Smooth muscle cell (in vitro differentiated cells): ENCODE measurements around the gene DCHS2. TPM values are rescaled to one million over a fixed set of nuclear protein-coding genes. Genes with fewer than 3 reads are reported as not detected.

ENCODE experiments used
- DNase-seq: peaks from one replicate; lab custom pipeline; 2025; ENCODE audit not compliant: unreplicated experiment; lab: John Stamatoyannopoulos, UW
- H2AFZ ChIP-seq: fragments of 200-600 bp; sonication (generic); 2 replicates; pipeline ENCODE4 v1.6.0; 2016; ENCODE audit warnings: antibody characterized with exemption, low read depth, mild to moderate bottlenecking
- H3F3A ChIP-seq: fragments of 200-600 bp; sonication (generic); 2 replicates; pipeline ENCODE4 v1.6.0; 2017; ENCODE audit warnings: antibody characterized with exemption, low read depth
- H3K27ac ChIP-seq: fragments of 200-600 bp; sonication (generic); 2 replicates; pipeline ENCODE4 v1.5.1; 2016; ENCODE audit warnings: low read depth, mild to moderate bottlenecking
- H3K27me3 ChIP-seq: fragments of 200-600 bp; sonication (generic); 2 replicates; pipeline ENCODE4 v1.6.1; 2016; ENCODE audit warnings: low read depth, mild to moderate bottlenecking
- H3K36me3 ChIP-seq: fragments of 200-600 bp; sonication (generic); 2 replicates; pipeline ENCODE4 v1.5.1; 2016; ENCODE audit warnings: low read depth
- H3K4me1 ChIP-seq: fragments of 200-600 bp; sonication (generic); 2 replicates; pipeline ENCODE4 v1.5.1; 2016; ENCODE audit warnings: low read depth
- H3K4me2 ChIP-seq: fragments of 200-600 bp; sonication (generic); 2 replicates; pipeline ENCODE4 v1.6.0; 2016; ENCODE audit warnings: mild to moderate bottlenecking
- H3K4me3 ChIP-seq: fragments of 200-600 bp; sonication (generic); 2 replicates; pipeline ENCODE4 v1.5.1; 2016; ENCODE audit warnings: mild to moderate bottlenecking
- H3K79me2 ChIP-seq: fragments of 200-600 bp; sonication (generic); 2 replicates; pipeline ENCODE4 v1.6.0; 2016; ENCODE audit warnings: low read depth, mild to moderate bottlenecking
- H3K9ac ChIP-seq: fragments of 200-600 bp; sonication (generic); 2 replicates; pipeline ENCODE4 v1.6.0; 2016; ENCODE audit warnings: low read depth
- H3K9me3 ChIP-seq: fragments of 200-600 bp; sonication (generic); replicated peaks from 2 replicates; pipeline ENCODE4 v1.5.1; 2016; ENCODE audit warnings: low read depth
- H4K20me1 ChIP-seq: fragments of 200-600 bp; sonication (generic); 2 replicates; pipeline ENCODE4 v1.6.0; 2016; ENCODE audit warnings: low read depth
- CTCF ChIP-seq: fragments of 200-600 bp; sonication (generic); IDR thresholded peaks from 2 replicates; pipeline ENCODE4 v1.5.1; 2017; ENCODE audit warnings: borderline replicate concordance, mild to moderate bottlenecking, antibody characterized with exemption; ENCODE audit not compliant: insufficient read depth, poor library complexity, severe bottlenecking
- WGBS: methylation state at CpG from one replicate; pipeline ENCODE4 v1.1.7; 2016; ENCODE audit warnings: low lambda C conversion rate; 5-methylcytosine and 5-hydroxymethylcytosine counted together
- polyA plus RNA-seq: library from polyadenylated mRNA; unstranded; fragments of >200 nt; fragmentation: Nextera tagmentation; extraction: Ambion mirVana; gene quantifications from 2 replicates; pipeline ENCODE4 v1.2.1, GENCODE V29; 2016
- total RNA-seq: library from RNA; depleted of rRNA; stranded (reverse); fragments of >200 nt; gene quantifications from 2 replicates; pipeline ENCODE4 v1.2.3, GENCODE V29; 2014

The DCHS2 gene
- total and polyA plus RNA-seq, 2 experiments from 2014 or later = 0.45 to 1.3 TPM

DNA sequence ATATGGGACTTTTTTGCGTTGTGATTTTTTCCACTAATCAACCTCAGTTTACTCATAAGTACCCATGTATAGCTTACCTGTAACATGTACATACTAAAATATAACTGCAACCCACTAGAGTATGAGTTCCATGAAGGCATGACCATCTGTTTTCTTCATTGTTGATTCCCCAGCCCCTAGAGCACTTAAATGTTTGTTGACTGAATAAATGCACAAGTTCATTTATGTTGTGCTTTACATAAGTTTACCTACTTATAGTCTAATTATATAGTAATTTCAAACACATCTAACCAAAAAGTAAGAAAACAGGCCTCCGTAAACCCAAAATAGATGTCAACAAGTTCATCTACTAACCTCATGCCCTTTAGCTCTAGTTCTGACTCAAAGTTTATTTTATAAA lies 34.7 kb downstream of the DCHS2 start:
- no peaks in the 10 kb centered on the region for H3K9me3 ChIP-seq
- H3K79me2 ChIP-seq = no peaks in the 10 kb centered on the region
- H4K20me1 ChIP-seq = no peaks in the 10 kb centered on the region
- no peaks in the 10 kb centered on the region for H3K4me1 ChIP-seq
- no peak for TF ChIP-seq CTCF
- 95% methylated on average over 2 of the region's 2 CpGs for WGBS
- no peak overlapping the region for H3K4me2 ChIP-seq
- H3K27me3 ChIP-seq = peaks cover 11% of the 10 kb centered on the region
- no peaks in the 10 kb centered on the region for H3F3A ChIP-seq
- no peak overlapping the region for H3K27ac ChIP-seq
- no peak overlapping the region for H3K4me3 ChIP-seq
- H3K9ac ChIP-seq = no peak overlapping the region
- no peak for DNase-seq
- H2AFZ ChIP-seq = no peak overlapping the region
- H3K36me3 ChIP-seq = no peaks in the 10 kb centered on the region

GRCh38 chr4:154456240-154456639 lies 35.4 kb downstream of the DCHS2 start:
- Histone ChIP-seq H3K4me2 (no peak overlapping the region), H3K9me3 (no peaks in the 10 kb centered on the region), H3K27ac (no peak overlapping the region), H3K9ac (no peak overlapping the region), H3K27me3 (peaks cover 11% of the 10 kb centered on the region), H3K79me2 (no peaks in the 10 kb centered on the region), H3K4me3 (no peak overlapping the region), H4K20me1 (no peaks in the 10 kb centered on the region), H3F3A (no peaks in the 10 kb centered on the region), H3K4me1 (no peaks in the 10 kb centered on the region), H2AFZ (no peak overlapping the region), H3K36me3 (no peaks in the 10 kb centered on the region)
- 83% methylated on average over 6 of the region's 6 CpGs for WGBS
- no peak for DNase-seq
- no peak for TF ChIP-seq CTCF

DNA sequence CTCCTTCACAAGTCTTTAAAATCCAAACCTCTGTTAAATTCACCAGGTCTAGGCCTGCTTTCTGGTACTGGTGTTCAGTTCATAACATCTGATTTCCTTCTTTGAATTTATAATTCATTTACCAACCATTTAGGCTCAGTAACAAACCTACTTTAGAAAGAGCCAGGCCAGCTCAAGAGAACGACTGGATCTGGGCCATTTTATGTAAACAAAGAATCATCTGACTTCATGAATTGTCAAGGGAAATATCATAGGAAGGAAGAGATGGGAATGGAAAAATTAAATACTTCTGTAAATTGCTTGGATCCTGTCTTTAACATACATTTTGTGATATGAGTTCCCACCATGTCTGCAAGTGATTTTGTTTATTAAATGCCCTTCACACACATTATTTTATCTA lies 36.5 kb downstream of the DCHS2 start:
- peaks cover 11% of the 10 kb centered on the region for H3K27me3 ChIP-seq
- H3F3A ChIP-seq = no peaks in the 10 kb centered on the region
- no peaks in the 10 kb centered on the region for H3K36me3 ChIP-seq
- no peak for TF ChIP-seq CTCF
- no peaks in the 10 kb centered on the region for H3K4me1 ChIP-seq
- no peaks in the 10 kb centered on the region for H3K9me3 ChIP-seq
- no peak overlapping the region for H3K9ac ChIP-seq
- peak overlapping the region; percentile 9 for H2AFZ ChIP-seq
- H3K27ac ChIP-seq = no peak overlapping the region
- no peak overlapping the region for H3K4me3 ChIP-seq
- 33% methylated on average over 1 of the region's 1 CpG for WGBS
- no peaks in the 10 kb centered on the region for H3K79me2 ChIP-seq
- no peak overlapping the region for H3K4me2 ChIP-seq
- no peaks in the 10 kb centered on the region for H4K20me1 ChIP-seq
- no peak for DNase-seq

DNA sequence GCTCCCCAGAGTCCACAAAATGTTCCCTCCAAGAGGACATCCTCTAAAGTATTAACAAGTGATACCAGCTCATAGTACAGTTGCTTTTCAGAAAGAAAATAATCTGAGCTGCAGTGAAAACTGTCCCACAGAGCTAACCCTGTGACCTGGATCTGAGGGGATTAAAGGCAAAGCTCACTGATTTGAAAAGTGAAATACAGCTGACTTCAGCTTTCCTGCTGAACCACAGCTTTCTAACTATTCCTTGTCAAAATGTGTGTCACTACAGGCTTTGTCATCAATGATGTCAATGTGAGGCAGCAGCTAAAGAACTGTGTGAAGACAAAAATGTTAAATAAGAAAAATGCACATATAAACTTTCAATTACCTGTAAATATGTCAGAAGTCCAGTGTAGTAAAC lies 36.9 kb downstream of the DCHS2 start:
- Histone ChIP-seq H3K36me3 (no peaks in the 10 kb centered on the region), H3K9me3 (no peaks in the 10 kb centered on the region), H3K79me2 (no peaks in the 10 kb centered on the region), H3K4me3 (no peak overlapping the region), H4K20me1 (no peaks in the 10 kb centered on the region), H3K9ac (no peak overlapping the region), H3K4me1 (no peaks in the 10 kb centered on the region), H2AFZ (peak overlapping the region; percentile 9), H3K27ac (no peak overlapping the region), H3K4me2 (no peak overlapping the region), H3F3A (no peaks in the 10 kb centered on the region), H3K27me3 (peaks cover 8% of the 10 kb centered on the region)
- TF ChIP-seq CTCF = no peak
- no peak for DNase-seq
